ENCODE data around the gene P2RX1. TPM values are rescaled to one million over a fixed set of nuclear protein-coding genes. Genes with fewer than 3 reads are reported as not detected.

The P2RX1 gene
- total RNA-seq, 2 donors from 2014 or later, result 1.6 to 2.3 TPM

- Mint-ChIP-seq H3K4me3 (no peak overlapping the region), H3K4me1 (ENCODE audit: low read depth) (no peaks in the 10 kb centered on the region), H3K9me3 (no peaks in the 10 kb centered on the region), H3K36me3 (ENCODE audit: insufficient read depth in 2 of 2) (no peaks in the 10 kb centered on the region), H3K27me3 (ENCODE audit: low read depth) (no peaks in the 10 kb centered on the region), H3K27ac (no peak overlapping the region)
- DNase-seq, result no peak
- no peak for ATAC-seq (replicated peaks in 1 of 2)
Measured at GRCh38 chr17:3879591-3880417, 36.5 kb downstream of the P2RX1 start.

GRCh38 chr17:3879186-3879585, 37.1 kb downstream of the P2RX1 start:
- H3K9me3 Mint-ChIP-seq, result no peaks in the 10 kb centered on the region
- H3K27me3 Mint-ChIP-seq (ENCODE audit: low read depth), result no peaks in the 10 kb centered on the region
- DNase-seq (no peak), ATAC-seq (replicated peaks in 1 of 2) (no peak)
- no peak overlapping the region for H3K4me3 Mint-ChIP-seq
- H3K36me3 Mint-ChIP-seq (ENCODE audit: insufficient read depth in 2 of 2), result no peaks in the 10 kb centered on the region
- H3K4me1 Mint-ChIP-seq (ENCODE audit: low read depth), result no peaks in the 10 kb centered on the region
- no peak overlapping the region for H3K27ac Mint-ChIP-seq

DNA sequence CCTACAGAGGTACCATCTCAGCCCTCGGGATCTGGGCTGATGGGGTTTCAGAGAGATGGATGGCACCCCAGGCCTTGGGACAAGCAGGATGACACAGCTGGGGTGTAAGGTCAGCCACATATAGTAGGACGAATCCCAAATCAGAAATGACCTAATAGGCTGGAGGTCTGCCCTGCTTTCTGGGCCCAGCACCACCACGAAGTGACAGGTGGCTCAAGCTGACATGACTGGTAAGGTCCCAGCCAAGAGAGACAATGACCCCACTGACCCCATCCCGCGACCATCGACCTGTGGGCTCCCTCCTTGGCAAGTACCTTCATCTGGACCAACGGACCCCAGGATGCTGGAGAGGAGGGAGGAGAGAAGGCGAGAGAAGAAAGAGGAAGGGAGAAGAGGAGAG, 39.0 kb downstream of the P2RX1 start:
- Mint-ChIP-seq H3K36me3 (ENCODE audit: insufficient read depth in 2 of 2) (no peaks in the 10 kb centered on the region), H3K27ac (no peak overlapping the region), H3K9me3 (no peaks in the 10 kb centered on the region), H3K4me1 (ENCODE audit: low read depth) (no peaks in the 10 kb centered on the region), H3K4me3 (no peak overlapping the region), H3K27me3 (ENCODE audit: low read depth) (no peaks in the 10 kb centered on the region)
- ATAC-seq (replicated peaks in 1 of 2) (no peak), DNase-seq (no peak)

GRCh38 chr17:3875317-3875716, 40.9 kb downstream of the P2RX1 start:
- no peaks in the 10 kb centered on the region for H3K9me3 Mint-ChIP-seq
- DNase-seq, result no peak
- no peak for ATAC-seq (replicated peaks in 1 of 2)
- H3K27me3 Mint-ChIP-seq (ENCODE audit: low read depth), result no peaks in the 10 kb centered on the region
- H3K4me3 Mint-ChIP-seq, result no peak overlapping the region
- no peaks in the 10 kb centered on the region for H3K4me1 Mint-ChIP-seq (ENCODE audit: low read depth)
- H3K27ac Mint-ChIP-seq, result no peak overlapping the region
- H3K36me3 Mint-ChIP-seq (ENCODE audit: insufficient read depth in 2 of 2), result no peaks in the 10 kb centered on the region

- no peaks in the 10 kb centered on the region for H3K4me1 Mint-ChIP-seq (ENCODE audit: low read depth)
- H3K36me3 Mint-ChIP-seq (ENCODE audit: insufficient read depth in 2 of 2), result no peaks in the 10 kb centered on the region
- DNase-seq (no peak), ATAC-seq (replicated peaks in 1 of 2) (no peak)
- no peaks in the 10 kb centered on the region for H3K9me3 Mint-ChIP-seq
- H3K27me3 Mint-ChIP-seq (ENCODE audit: low read depth), result no peaks in the 10 kb centered on the region
- no peak overlapping the region for H3K4me3 Mint-ChIP-seq
- no peak overlapping the region for H3K27ac Mint-ChIP-seq
Measured at GRCh38 chr17:3873862-3874261, 42.4 kb downstream of the P2RX1 start.

DNA sequence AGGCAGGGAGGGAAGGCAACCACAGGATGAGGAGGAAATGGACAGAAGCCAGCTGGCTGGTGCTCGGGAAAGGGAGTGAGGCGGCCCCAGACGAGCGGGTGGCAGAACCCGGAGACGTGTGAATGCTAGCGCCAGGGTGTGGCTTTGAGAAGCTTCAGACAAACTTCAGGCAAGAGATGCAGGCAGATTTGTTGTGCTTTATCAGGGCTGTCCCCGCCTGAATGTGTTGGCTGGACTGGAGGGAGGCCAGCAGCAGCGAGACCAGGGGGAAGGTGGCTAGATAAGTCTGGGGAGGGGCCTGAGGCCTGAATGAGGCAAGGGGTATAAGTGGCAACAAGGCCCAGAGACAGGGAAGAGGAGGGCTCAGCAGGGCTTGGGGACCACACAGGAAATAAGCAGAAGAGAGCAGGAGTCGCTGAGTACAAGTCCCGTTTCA, 45.4 kb downstream of the P2RX1 start:
- DNase-seq (no peak), ATAC-seq (replicated peaks in 1 of 2) (peak in 1 of 2 donors; percentile 59)
- H3K9me3 Mint-ChIP-seq, result no peaks in the 10 kb centered on the region
- H3K4me1 Mint-ChIP-seq (ENCODE audit: low read depth), result no peaks in the 10 kb centered on the region
- H3K36me3 Mint-ChIP-seq (ENCODE audit: insufficient read depth in 2 of 2), result no peaks in the 10 kb centered on the region
- peak overlapping the region; percentile 23 for H3K27ac Mint-ChIP-seq
- peak overlapping the region in 1 of 2 donors; percentile 63 for H3K4me3 Mint-ChIP-seq
- H3K27me3 Mint-ChIP-seq (ENCODE audit: low read depth), result no peaks in the 10 kb centered on the region

- Mint-ChIP-seq H3K36me3 (ENCODE audit: insufficient read depth in 2 of 2) (no peaks in the 10 kb centered on the region), H3K4me3 (no peak overlapping the region), H3K27ac (no peak overlapping the region), H3K27me3 (ENCODE audit: low read depth) (no peaks in the 10 kb centered on the region), H3K4me1 (ENCODE audit: low read depth) (no peaks in the 10 kb centered on the region), H3K9me3 (no peaks in the 10 kb centered on the region)
- ATAC-seq (replicated peaks in 1 of 2), result no peak
- DNase-seq, result no peak
Measured at GRCh38 chr17:3867606-3868005, 48.7 kb downstream of the P2RX1 start.

DNA sequence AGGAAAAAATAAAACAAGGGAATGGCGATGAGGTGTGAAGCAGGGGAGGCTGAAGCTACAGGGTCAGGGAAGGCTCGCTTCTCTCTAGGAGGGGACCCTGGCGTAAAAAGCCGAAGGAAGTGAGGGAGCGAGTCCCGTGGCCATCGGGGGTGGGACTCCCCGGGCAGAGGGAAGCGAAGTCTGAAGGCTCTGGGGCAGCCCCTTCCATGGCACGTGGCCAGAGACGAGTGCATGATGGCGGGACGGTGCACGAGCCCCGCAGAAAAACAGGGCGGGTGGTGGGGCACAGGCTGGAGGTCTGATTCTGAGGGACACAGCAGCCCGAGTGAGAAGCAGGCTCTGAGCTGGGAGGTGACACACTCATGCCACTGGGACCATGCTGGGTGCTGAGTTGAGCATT, 49.2 kb downstream of the P2RX1 start:
- no peak overlapping the region for H3K27ac Mint-ChIP-seq
- no peaks in the 10 kb centered on the region for H3K9me3 Mint-ChIP-seq
- no peak overlapping the region for H3K4me3 Mint-ChIP-seq
- H3K4me1 Mint-ChIP-seq (ENCODE audit: low read depth), result no peaks in the 10 kb centered on the region
- no peak for DNase-seq
- ATAC-seq (replicated peaks in 1 of 2), result no peak
- no peaks in the 10 kb centered on the region for H3K36me3 Mint-ChIP-seq (ENCODE audit: insufficient read depth in 2 of 2)
- H3K27me3 Mint-ChIP-seq (ENCODE audit: low read depth), result no peaks in the 10 kb centered on the region

DNA sequence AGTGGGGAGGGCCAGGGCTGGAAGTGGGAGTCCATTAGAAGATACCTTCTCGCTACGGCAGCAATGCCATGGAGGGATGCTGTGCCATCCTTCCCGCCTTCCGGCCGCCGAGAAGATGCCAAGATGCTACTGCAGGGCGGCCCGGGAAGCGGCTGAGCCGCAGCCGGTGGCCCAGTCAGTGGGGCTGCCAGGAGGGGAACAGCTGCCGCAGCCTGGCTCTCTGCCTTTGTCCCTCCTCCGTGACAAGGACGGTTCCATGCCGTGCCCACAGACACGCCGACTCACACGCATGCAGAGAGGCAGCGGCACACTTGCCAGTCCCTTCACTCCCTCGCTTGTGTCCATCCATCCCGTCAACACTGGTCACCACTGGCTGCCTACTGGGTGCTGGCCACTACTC, 50.0 kb downstream of the P2RX1 start:
- H3K27ac Mint-ChIP-seq, result no peak overlapping the region
- H3K4me1 Mint-ChIP-seq (ENCODE audit: low read depth), result no peaks in the 10 kb centered on the region
- no peaks in the 10 kb centered on the region for H3K27me3 Mint-ChIP-seq (ENCODE audit: low read depth)
- H3K36me3 Mint-ChIP-seq (ENCODE audit: insufficient read depth in 2 of 2), result no peaks in the 10 kb centered on the region
- ATAC-seq (replicated peaks in 1 of 2), result no peak
- no peak overlapping the region for H3K4me3 Mint-ChIP-seq
- H3K9me3 Mint-ChIP-seq, result no peaks in the 10 kb centered on the region
- DNase-seq, result no peak

GRCh38 chr17:3865176-3865575, 51.1 kb downstream of the P2RX1 start:
- H3K4me1 Mint-ChIP-seq (ENCODE audit: low read depth), result no peaks in the 10 kb centered on the region
- H3K27ac Mint-ChIP-seq, result no peak overlapping the region
- no peaks in the 10 kb centered on the region for H3K27me3 Mint-ChIP-seq (ENCODE audit: low read depth)
- no peak overlapping the region for H3K4me3 Mint-ChIP-seq
- no peaks in the 10 kb centered on the region for H3K36me3 Mint-ChIP-seq (ENCODE audit: insufficient read depth in 2 of 2)
- no peaks in the 10 kb centered on the region for H3K9me3 Mint-ChIP-seq
- ATAC-seq (replicated peaks in 1 of 2) (no peak), DNase-seq (no peak)

DNA sequence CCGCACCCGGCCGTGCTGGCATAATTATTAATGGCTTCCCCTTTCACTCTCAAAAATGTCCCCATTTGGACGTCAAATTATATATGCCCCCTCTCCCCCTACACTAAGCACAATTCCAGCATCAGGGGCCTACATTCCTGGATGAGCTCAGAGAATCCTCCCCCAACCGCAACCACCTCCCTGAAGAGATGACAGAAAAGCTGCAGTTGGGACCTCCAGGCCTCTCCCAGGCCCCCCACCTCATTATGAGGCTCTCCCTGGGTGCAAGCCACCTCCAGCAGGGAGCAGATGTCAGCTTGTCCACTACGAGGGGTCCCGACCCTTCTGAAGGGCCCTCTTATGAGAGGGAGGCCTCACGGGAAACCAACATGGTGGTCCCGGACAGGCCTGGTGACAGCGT, 51.7 kb downstream of the P2RX1 start:
- no peak overlapping the region for H3K4me3 Mint-ChIP-seq
- no peak for DNase-seq
- H3K27me3 Mint-ChIP-seq (ENCODE audit: low read depth), result no peaks in the 10 kb centered on the region
- H3K27ac Mint-ChIP-seq, result no peak overlapping the region
- H3K36me3 Mint-ChIP-seq (ENCODE audit: insufficient read depth in 2 of 2), result no peaks in the 10 kb centered on the region
- no peak for ATAC-seq (replicated peaks in 1 of 2)
- H3K4me1 Mint-ChIP-seq (ENCODE audit: low read depth), result no peaks in the 10 kb centered on the region
- no peaks in the 10 kb centered on the region for H3K9me3 Mint-ChIP-seq

- no peaks in the 10 kb centered on the region for H3K36me3 Mint-ChIP-seq (ENCODE audit: insufficient read depth in 2 of 2)
- H3K4me1 Mint-ChIP-seq (ENCODE audit: low read depth), result no peaks in the 10 kb centered on the region
- H3K9me3 Mint-ChIP-seq, result no peaks in the 10 kb centered on the region
- DNase-seq (no peak), ATAC-seq (replicated peaks in 1 of 2) (no peak)
- H3K4me3 Mint-ChIP-seq, result no peak overlapping the region
- no peak overlapping the region for H3K27ac Mint-ChIP-seq
- no peaks in the 10 kb centered on the region for H3K27me3 Mint-ChIP-seq (ENCODE audit: low read depth)
Measured at GRCh38 chr17:3861761-3862681, 54.2 kb downstream of the P2RX1 start.

- no peak overlapping the region for H3K4me3 Mint-ChIP-seq
- H3K36me3 Mint-ChIP-seq (ENCODE audit: insufficient read depth in 2 of 2), result no peaks in the 10 kb centered on the region
- ATAC-seq (replicated peaks in 1 of 2) (no peak), DNase-seq (no peak)
- H3K27me3 Mint-ChIP-seq (ENCODE audit: low read depth), result no peaks in the 10 kb centered on the region
- no peak overlapping the region for H3K27ac Mint-ChIP-seq
- H3K4me1 Mint-ChIP-seq (ENCODE audit: low read depth), result no peaks in the 10 kb centered on the region
- no peaks in the 10 kb centered on the region for H3K9me3 Mint-ChIP-seq
Measured at GRCh38 chr17:3860939-3861700, 55.1 kb downstream of the P2RX1 start.

All from activated T-cell treated with anti-CD3 and anti-CD28 coated beads, Interleukin-2, amount 50 U/mL, for 72 hours (primary cell).